HepG2 (cell line): ENCODE results near the gene TLE1. TPM values are rescaled to one million over a fixed set of nuclear protein-coding genes. Genes with fewer than 3 reads are reported as not detected.

Source experiments
- ATAC-seq: fragments of 200-7000 bp; cut with Tn5 transposase; 3 replicates; pipeline ENCODE4 v1.9.1; 2020; ENCODE audit warnings: mild to moderate bottlenecking, moderate library complexity
- BruUV-seq: library from RNA; stranded (reverse); fragments of 400-500 nt; replicated peaks from 2 replicates; lab custom pipeline; 2021; lab: Mats Ljungman, UMichigan
- CTCF ChIA-PET: fragments of 300-600 bp; formaldehyde crosslinking; extraction: SDS; loops from one replicate; lab custom pipeline; 2021; ENCODE audit warnings: low total read pairs, inconsistent platforms, low intra/inter-chr PET ratio; lab: Yijun Ruan, JAX
- POLR2A ChIA-PET: fragments of 350-600 bp; sonication (Branson Sonifier 250); formaldehyde crosslinking; loops from one replicate; lab custom pipeline; 2020; ENCODE audit warnings: antibody characterized with exemption, inconsistent platforms; lab: Yijun Ruan, JAX
- DNase-seq: peaks from one replicate; pipeline ENCODE4 v3.0.0-alpha.2; 2015; ENCODE audit warnings: low spot score
- FAIRE-seq: peaks from 3 replicates; lab custom pipeline; 2011; peaks lifted over from hg19 to GRCh38; lab: Jason Lieb, UNC
- H2AFZ ChIP-seq: one replicate; pipeline ENCODE4 v1.6.1; 2011; ENCODE audit warnings: low read length, inconsistent platforms
- H3K27ac ChIP-seq: fragments of 300-600 bp; 3 replicates; pipeline ENCODE4 v1.8.0; 2011; ENCODE audit warnings: mixed run types, mild to moderate bottlenecking, mixed read lengths, low read length, inconsistent platforms; ENCODE audit not compliant: insufficient read depth; ENCODE audit errors: extremely low read length
- H3K27me3 ChIP-seq, 2 experiments: fragments of 200-600 bp in 1 of 2; 2 replicates in 1 of 2; 3 replicates in 1 of 2; pipeline versions ENCODE4 v1.6.0 to v1.8.0; 2011; ENCODE audit warnings: low read length in 2 of 2, mild to moderate bottlenecking in 2 of 2, moderate library complexity in 2 of 2, inconsistent platforms in 1 of 2; ENCODE audit not compliant: insufficient read depth in 2 of 2, control insufficient read depth in 1 of 2
- H3K36me3 ChIP-seq, 2 experiments: fragments of 200-600 bp in 1 of 2; replicated peaks in 1 of 2; 2 replicates in 1 of 2; 3 replicates in 1 of 2; pipeline versions ENCODE4 v1.5.1 to v1.8.0; 2011; ENCODE audit warnings: low read length in 2 of 2, inconsistent platforms in 1 of 2; ENCODE audit not compliant: insufficient read depth in 2 of 2, control insufficient read depth in 1 of 2
- H3K4me1 ChIP-seq: 2 replicates; pipeline ENCODE4 v1.5.1; 2012; ENCODE audit warnings: low read length, inconsistent platforms; ENCODE audit not compliant: insufficient read depth
- H3K4me2 ChIP-seq: 2 replicates; pipeline ENCODE4 v1.6.0; 2011; ENCODE audit warnings: low read depth, low read length, inconsistent platforms
- H3K4me3 ChIP-seq, 3 experiments: fragments of 200-600 bp in 1 of 3; sonication (generic), shearing (Covaris generic) in 1 of 3; replicated peaks in 1 of 3; 2 replicates each; pipeline ENCODE4 v1.5.1; 2011 to 2016; ENCODE audit warnings: low read length in 3 of 3, inconsistent platforms in 2 of 3, low read depth in 2 of 3, mild to moderate bottlenecking in 2 of 3, control low read depth in 1 of 3, mixed read lengths in 1 of 3; ENCODE audit not compliant: insufficient read depth in 1 of 3
- H3K79me2 ChIP-seq: one replicate; pipeline ENCODE4 v1.6.1; 2011; ENCODE audit warnings: low read length, inconsistent platforms; ENCODE audit not compliant: insufficient read depth
- H3K9ac ChIP-seq: 2 replicates; pipeline ENCODE4 v1.6.0; 2011; ENCODE audit warnings: mild to moderate bottlenecking, low read depth, low read length, inconsistent platforms; ENCODE audit not compliant: insufficient read depth
- H3K9me3 ChIP-seq: 2 replicates; pipeline ENCODE4 v1.5.1; 2012; ENCODE audit warnings: mild to moderate bottlenecking, low read length
- H4K20me1 ChIP-seq: 2 replicates; pipeline ENCODE4 v1.6.0; 2011; ENCODE audit warnings: inconsistent platforms, mild to moderate bottlenecking, low read length, moderate library complexity; ENCODE audit not compliant: insufficient read depth
- LCORL ChIP-seq, 2 experiments: fragments of 450-650 bp in 1 of 2; sonication (generic) in 1 of 2; formaldehyde crosslinking in 1 of 2; IDR thresholded peaks; 2 replicates each; pipeline versions ENCODE4 v1.5.0 to v1.6.1; 2017 to 2020; ENCODE audit warnings: antibody characterized with exemption in 1 of 2, missing genetic modification reagents in 1 of 2
- TBL1XR1 ChIP-seq: fragments of 150-350 bp; IDR thresholded peaks from 2 replicates; pipeline ENCODE4 v1.6.1; 2014; ENCODE audit warnings: borderline replicate concordance, low read length; ENCODE audit not compliant: partially characterized antibody
- ZFP36L1 ChIP-seq: sonication (generic); formaldehyde crosslinking; IDR thresholded peaks from 2 replicates; pipeline ENCODE4 v1.8.0; 2022; ENCODE audit warnings: mild to moderate bottlenecking, missing genetic modification reagents, moderate library complexity
- ZFY ChIP-seq: sonication (generic); formaldehyde crosslinking; IDR thresholded peaks from 2 replicates; pipeline ENCODE4 v1.4.0; 2020; ENCODE audit warnings: missing genetic modification reagents
- ZNF790 ChIP-seq: sonication (generic); formaldehyde crosslinking; IDR thresholded peaks from 2 replicates; pipeline ENCODE4 v1.8.0; 2022; ENCODE audit warnings: missing genetic modification reagents, mild to moderate bottlenecking, borderline replicate concordance
- whole genome bisulfite sequencing: methylation state at CpG from one replicate; pipeline ENCODE4 v1.1.6; 2017; ENCODE audit warnings: low lambda C conversion rate; 5-methylcytosine and 5-hydroxymethylcytosine counted together
- in situ Hi-C: cut with HindIII; loops from 2 replicates; pipeline ENCODE4 v1.10.0; 2017; ENCODE audit warnings: low pct_unique_long_range_greater_than_20kb; ENCODE audit not compliant: extremely low pct_ligation_motif_present
- intact Hi-C: fragments of 100-400 bp; cut with micrococcal nuclease; formaldehyde crosslinking; loops from one replicate; pipeline ENCODE4 v1.10.0; 2022; ENCODE audit not compliant: unreplicated experiment
- polyA plus RNA-seq, 8 experiments: library from polyadenylated mRNA; depleted of rRNA in 3 of 8; stranded (reverse) in 7 of 8; unstranded in 1 of 8; fragments of >200 nt; fragmentation: Illumina TruSeq in 4 of 8; extraction: Trizol in 4 of 8; gene quantifications; 2 replicates each; pipeline versions ENCODE4 v1.2.1 to v1.2.3, GENCODE V29; 2011 to 2016; ENCODE audit warnings: low read depth in 4 of 8, missing spikeins in 1 of 8, mixed read lengths in 1 of 8; ENCODE audit not compliant: insufficient read depth in 1 of 8
- total RNA-seq, 5 experiments: library from RNA; depleted of rRNA; stranded (reverse); fragments of >200 nt; fragmentation: Illumina TruSeq; extraction: Trizol; gene quantifications; 2 replicates each; pipeline ENCODE4 v1.2.3, GENCODE V29; 2016; ENCODE audit warnings: low read depth in 1 of 5
- TF ChIP-seq, protein P1 (sequence below): sonication (generic); formaldehyde crosslinking; IDR thresholded peaks from 2 replicates; pipeline ENCODE4 v1.4.0; 2020; ENCODE audit warnings: mild to moderate bottlenecking, missing genetic modification reagents
- TF ChIP-seq, protein P2 (sequence below): sonication (generic); formaldehyde crosslinking; IDR thresholded peaks from 2 replicates; pipeline ENCODE4 v1.5.1; 2020; ENCODE audit warnings: missing genetic modification reagents, mild to moderate bottlenecking, borderline replicate concordance

TLE1 gene
- total and polyA plus RNA-seq, 2 of the 13 experiments (the other 11 are each of a cell fraction or from before 2014, with no cell fraction given) = 35.9 to 109 TPM

DNA sequence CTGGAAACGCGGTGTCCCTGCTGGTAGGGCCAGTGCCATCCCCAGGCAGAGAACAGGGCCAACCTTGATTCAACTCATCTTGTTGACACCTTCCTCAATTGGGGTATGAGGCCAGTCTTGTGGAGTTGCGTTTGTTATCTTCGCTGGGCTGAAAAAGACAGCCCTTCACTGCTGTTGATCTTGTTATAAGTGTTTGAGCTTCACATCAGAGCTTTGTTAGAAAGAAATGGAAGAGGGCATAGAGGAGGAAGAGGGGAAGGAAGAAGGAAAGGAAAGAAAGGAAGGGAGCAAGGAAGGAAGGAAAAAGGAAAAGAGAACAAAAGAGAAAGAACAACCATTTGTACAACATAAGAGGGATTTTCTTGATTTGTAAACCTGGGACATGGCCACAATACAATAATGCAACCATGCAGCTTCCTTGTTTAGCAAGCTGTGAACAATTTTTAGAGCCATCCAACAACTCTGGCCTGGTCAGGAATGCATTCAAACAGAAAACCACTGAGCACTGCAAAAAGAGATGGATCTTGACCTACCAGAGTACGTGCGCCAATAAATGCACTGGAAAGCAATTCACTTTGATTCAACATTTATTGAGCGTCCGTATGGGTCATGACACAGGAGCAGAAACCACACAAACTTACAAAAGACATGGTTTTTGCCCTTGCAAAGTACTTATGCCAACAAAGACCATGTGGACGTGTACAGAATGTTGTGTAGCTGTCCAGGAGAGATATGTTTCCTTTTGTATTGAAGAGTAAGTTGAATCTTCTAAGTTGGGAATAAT, 152.9 kb downstream of the TLE1 start:
- ChIA-PET POLR2A (interaction anchor here (1.4 kb wide), 2 partner anchors 51 to 151 kb away, joined by 5 read pairs; no protein-coding TSS in a partner anchor), CTCF (no interaction called here)
- no TSS peak for BruUV-seq
- H3K79me2 ChIP-seq = no peaks in the 10 kb centered on the region
- H4K20me1 ChIP-seq = no peaks in the 10 kb centered on the region
- no peak for TF ChIP-seq LCORL (IDR thresholded peaks at IDR 0.05)
- TF ChIP-seq LCORL (CRISPR knock-in tag; IDR thresholded peaks at IDR 0.05) = no peak
- no peak for TF ChIP-seq TBL1XR1
- 0 out of 2 replicates have a peak, but pooled peaks have one; percentile 20 for TF ChIP-seq ZFY (CRISPR knock-in tag)
- TF ChIP-seq ZFP36L1 (CRISPR knock-in tag) = no peak
- no peak for TF ChIP-seq ZNF790 (CRISPR knock-in tag)
- TF ChIP-seq, protein P1, sequence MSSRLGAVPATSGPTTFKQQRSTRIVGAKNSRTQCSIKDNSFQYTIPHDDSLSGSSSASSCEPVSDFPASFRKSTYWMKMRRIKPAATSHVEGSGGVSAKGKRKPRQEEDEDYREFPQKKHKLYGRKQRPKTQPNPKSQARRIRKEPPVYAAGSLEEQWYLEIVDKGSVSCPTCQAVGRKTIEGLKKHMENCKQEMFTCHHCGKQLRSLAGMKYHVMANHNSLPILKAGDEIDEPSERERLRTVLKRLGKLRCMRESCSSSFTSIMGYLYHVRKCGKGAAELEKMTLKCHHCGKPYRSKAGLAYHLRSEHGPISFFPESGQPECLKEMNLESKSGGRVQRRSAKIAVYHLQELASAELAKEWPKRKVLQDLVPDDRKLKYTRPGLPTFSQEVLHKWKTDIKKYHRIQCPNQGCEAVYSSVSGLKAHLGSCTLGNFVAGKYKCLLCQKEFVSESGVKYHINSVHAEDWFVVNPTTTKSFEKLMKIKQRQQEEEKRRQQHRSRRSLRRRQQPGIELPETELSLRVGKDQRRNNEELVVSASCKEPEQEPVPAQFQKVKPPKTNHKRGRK (CRISPR knock-in tag) = peak; percentile 91
- TF ChIP-seq, protein P2, sequence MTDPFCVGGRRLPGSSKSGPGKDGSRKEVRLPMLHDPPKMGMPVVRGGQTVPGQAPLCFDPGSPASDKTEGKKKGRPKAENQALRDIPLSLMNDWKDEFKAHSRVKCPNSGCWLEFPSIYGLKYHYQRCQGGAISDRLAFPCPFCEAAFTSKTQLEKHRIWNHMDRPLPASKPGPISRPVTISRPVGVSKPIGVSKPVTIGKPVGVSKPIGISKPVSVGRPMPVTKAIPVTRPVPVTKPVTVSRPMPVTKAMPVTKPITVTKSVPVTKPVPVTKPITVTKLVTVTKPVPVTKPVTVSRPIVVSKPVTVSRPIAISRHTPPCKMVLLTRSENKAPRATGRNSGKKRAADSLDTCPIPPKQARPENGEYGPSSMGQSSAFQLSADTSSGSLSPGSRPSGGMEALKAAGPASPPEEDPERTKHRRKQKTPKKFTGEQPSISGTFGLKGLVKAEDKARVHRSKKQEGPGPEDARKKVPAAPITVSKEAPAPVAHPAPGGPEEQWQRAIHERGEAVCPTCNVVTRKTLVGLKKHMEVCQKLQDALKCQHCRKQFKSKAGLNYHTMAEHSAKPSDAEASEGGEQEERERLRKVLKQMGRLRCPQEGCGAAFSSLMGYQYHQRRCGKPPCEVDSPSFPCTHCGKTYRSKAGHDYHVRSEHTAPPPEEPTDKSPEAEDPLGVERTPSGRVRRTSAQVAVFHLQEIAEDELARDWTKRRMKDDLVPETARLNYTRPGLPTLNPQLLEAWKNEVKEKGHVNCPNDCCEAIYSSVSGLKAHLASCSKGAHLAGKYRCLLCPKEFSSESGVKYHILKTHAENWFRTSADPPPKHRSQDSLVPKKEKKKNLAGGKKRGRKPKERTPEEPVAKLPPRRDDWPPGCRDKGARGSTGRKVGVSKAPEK (CRISPR knock-in tag) = 0 out of 2 replicates have a peak, but pooled peaks have one; percentile 74
- H3K27ac ChIP-seq = peak overlapping the region; percentile 56
- intact Hi-C loops (no loop called here), in situ Hi-C loops (no loop called here)
- peak; percentile 28 for FAIRE-seq
- no peaks in the 10 kb centered on the region for H3K9me3 ChIP-seq
- no peaks in the 10 kb centered on the region for H3K36me3 ChIP-seq
- no peak for ATAC-seq
- peaks cover 58% of the 10 kb centered on the region for H3K4me1 ChIP-seq
- H2AFZ ChIP-seq = no peak overlapping the region
- 82% methylated on average over 9 of the region's 9 CpGs for WGBS
- H3K27me3 ChIP-seq = no peaks in the 10 kb centered on the region
- H3K9ac ChIP-seq = peak overlapping the region; percentile 37; the same call in 1 of the 2 replicates
- DNase-seq = no peak
- H3K4me3 ChIP-seq = no peak overlapping the region
- H3K4me2 ChIP-seq = peak overlapping the region; percentile 25; the same call in 1 of the 2 replicates
